Activated CD8-positive, alpha-beta memory T cell treated with anti-CD3 and anti-CD28 coated beads, Interleukin-2, amount 50 U/mL, for 48 hours (primary cell): ENCODE results near the gene PPFIBP2.

ENCODE experiments used
- DNase-seq: peaks from one replicate; pipeline ENCODE4 v3.0.0-alpha.2; 2020

Gene PPFIBP2

GRCh38 chr11:7528514-7529049 lies 14.8 kb downstream of the PPFIBP2 start:
- DNase-seq: no peak

- DNase-seq: no peak
These were observed 16.3 kb downstream of the PPFIBP2 start for GRCh38 chr11:7530013-7530640.

GRCh38 chr11:7531011-7531410 lies 17.2 kb downstream of the PPFIBP2 start:
- DNase-seq: no peak

- DNase-seq: no peak
These were observed 18.8 kb downstream of the PPFIBP2 start for GRCh38 chr11:7532405-7533145.

GRCh38 chr11:7533199-7534041 lies 19.6 kb downstream of the PPFIBP2 start:
- no peak for DNase-seq

GRCh38 chr11:7534042-7534378 lies 20.2 kb downstream of the PPFIBP2 start:
- DNase-seq: no peak

- no peak for DNase-seq
These were observed 22.3 kb downstream of the PPFIBP2 start for GRCh38 chr11:7536100-7536499.

GRCh38 chr11:7537265-7537664 lies 23.5 kb downstream of the PPFIBP2 start:
- DNase-seq: no peak

GRCh38 chr11:7538031-7538430 lies 24.2 kb downstream of the PPFIBP2 start:
- DNase-seq: no peak

- no peak for DNase-seq
These were observed 25.0 kb downstream of the PPFIBP2 start for GRCh38 chr11:7538466-7539454.

GRCh38 chr11:7540830-7541555 lies 27.2 kb downstream of the PPFIBP2 start:
- DNase-seq: no peak

- DNase-seq: no peak
These were observed 29.5 kb downstream of the PPFIBP2 start for GRCh38 chr11:7543302-7543701.

GRCh38 chr11:7544021-7544420 lies 30.2 kb downstream of the PPFIBP2 start:
- no peak for DNase-seq

- no peak for DNase-seq
These were observed 31.8 kb downstream of the PPFIBP2 start for GRCh38 chr11:7545611-7546010.

GRCh38 chr11:7546324-7546791 lies 32.6 kb downstream of the PPFIBP2 start:
- DNase-seq: no peak

GRCh38 chr11:7547687-7548086 lies 33.9 kb downstream of the PPFIBP2 start:
- DNase-seq: no peak

- DNase-seq: no peak
These were observed 35.0 kb downstream of the PPFIBP2 start for GRCh38 chr11:7548659-7549274.

GRCh38 chr11:7549681-7550080 lies 35.9 kb downstream of the PPFIBP2 start:
- no peak for DNase-seq

- no peak for DNase-seq
These were observed 37.8 kb downstream of the PPFIBP2 start for GRCh38 chr11:7551571-7551970.

- DNase-seq: no peak
These were observed 38.9 kb downstream of the PPFIBP2 start for GRCh38 chr11:7552666-7553065.
